IMR-90 (cell line): Measurements from ENCODE around the gene ALPI. TPM values are rescaled to one million over a fixed set of nuclear protein-coding genes. Genes with fewer than 3 reads are reported as not detected.
"Not testable (repeated sequence)": the region's sequence is repeated elsewhere in the genome, so short reads cannot be mapped to it uniquely, and the experiment has no call there.

ENCODE experiments used
- ATAC-seq: fragments of 200-7000 bp; cut with Tn5 transposase; 2 replicates; pipeline ENCODE4 v1.9.1; 2020; ENCODE audit warnings: low read depth, mild to moderate bottlenecking, moderate library complexity
- BruUV-seq: library from RNA; stranded (reverse); fragments of 400-500 nt; replicated peaks from 2 replicates; lab custom pipeline; 2021; lab: Mats Ljungman, UMichigan
- CTCF ChIA-PET: fragments of 300-600 bp; formaldehyde crosslinking; extraction: SDS; loops from one replicate; lab custom pipeline; 2021; ENCODE audit warnings: antibody characterized with exemption; lab: Yijun Ruan, JAX
- POLR2A ChIA-PET: fragments of 300-600 bp; sonication (Branson Sonifier 250); formaldehyde crosslinking; loops from one replicate; lab custom pipeline; 2022; ENCODE audit warnings: antibody characterized with exemption; ENCODE audit not compliant: unreplicated experiment; lab: Charles Lee
- DNase-seq: peaks from one replicate; pipeline ENCODE4 v3.0.0; 2013
- H2AFZ ChIP-seq: replicated peaks from 2 replicates; pipeline ENCODE3; 2013; ENCODE audit warnings: low read length, mild to moderate bottlenecking; ENCODE audit not compliant: poor library complexity
- H2AK5ac ChIP-seq: 2 replicates; pipeline ENCODE4 v1.6.1; 2013; ENCODE audit warnings: low read depth, low read length, inconsistent platforms
- H2AK9ac ChIP-seq: replicated peaks from 2 replicates; pipeline ENCODE3; 2013; ENCODE audit warnings: mild to moderate bottlenecking, low read depth, low read length, moderate library complexity; ENCODE audit not compliant: poor library complexity
- H2BK120ac ChIP-seq: 2 replicates; pipeline ENCODE4 v1.6.1; 2013; ENCODE audit warnings: low read depth, low read length, inconsistent platforms
- H2BK15ac ChIP-seq: 3 replicates; pipeline ENCODE4 v1.6.1; 2013; ENCODE audit warnings: low read depth, low read length, inconsistent platforms
- H2BK20ac ChIP-seq: 2 replicates; pipeline ENCODE4 v1.6.1; 2013; ENCODE audit warnings: low read depth, mild to moderate bottlenecking, inconsistent platforms, low read length, moderate library complexity
- H2BK5ac ChIP-seq: 2 replicates; pipeline ENCODE4 v1.6.1; 2013; ENCODE audit warnings: mild to moderate bottlenecking, low read depth, low read length, inconsistent platforms; ENCODE audit not compliant: poor library complexity, severe bottlenecking
- H3K14ac ChIP-seq: replicated peaks from 2 replicates; pipeline ENCODE4 v1.6.1; 2013; ENCODE audit warnings: low read depth, low read length, inconsistent platforms
- H3K18ac ChIP-seq: 2 replicates; pipeline ENCODE4 v1.6.1; 2013; ENCODE audit warnings: low read depth, low read length, control low read depth
- H3K23ac ChIP-seq: 2 replicates; pipeline ENCODE4 v1.6.1; 2013; ENCODE audit warnings: low read depth, low read length, inconsistent platforms
- H3K27ac ChIP-seq: 2 replicates; pipeline ENCODE4 v1.5.1; 2013; ENCODE audit warnings: mild to moderate bottlenecking, control low read depth, low read length; ENCODE audit not compliant: insufficient read depth
- H3K27me3 ChIP-seq: 2 replicates; pipeline ENCODE4 v1.6.1; 2013; ENCODE audit warnings: low read length; ENCODE audit not compliant: control insufficient read depth, insufficient read depth
- H3K36me3 ChIP-seq: 2 replicates; pipeline ENCODE4 v1.6.1; 2013; ENCODE audit warnings: low read length, mixed read lengths; ENCODE audit not compliant: control insufficient read depth, insufficient read depth
- H3K4ac ChIP-seq: 2 replicates; pipeline ENCODE4 v1.6.1; 2013; ENCODE audit warnings: low read depth, low read length, inconsistent platforms
- H3K4me1 ChIP-seq: 2 replicates; pipeline ENCODE4 v1.6.1; 2013; ENCODE audit warnings: low read length, mixed read lengths; ENCODE audit not compliant: control insufficient read depth, insufficient read depth
- H3K4me2 ChIP-seq: 2 replicates; pipeline ENCODE4 v1.6.1; 2013; ENCODE audit warnings: low read depth, mild to moderate bottlenecking, control low read depth, low read length, moderate library complexity
- H3K4me3 ChIP-seq: 2 replicates; pipeline ENCODE4 v1.5.1; 2013; ENCODE audit warnings: low read depth, mild to moderate bottlenecking, control low read depth, low read length, moderate library complexity; ENCODE audit not compliant: insufficient read depth
- H3K56ac ChIP-seq: 2 replicates; pipeline ENCODE4 v1.6.1; 2013; ENCODE audit warnings: low read length, inconsistent platforms; ENCODE audit not compliant: insufficient read depth; ENCODE audit errors: extremely low read depth
- H3K79me1 ChIP-seq, 2 experiments: 2 replicates each; pipeline ENCODE4 v1.6.1; 2013; ENCODE audit warnings: low read length in 2 of 2, inconsistent platforms in 1 of 2, low read depth in 1 of 2
- H3K9ac ChIP-seq: 2 replicates; pipeline ENCODE4 v1.6.1; 2013; ENCODE audit warnings: low read depth, low read length, control low read depth
- H3K9me1 ChIP-seq: 2 replicates; pipeline ENCODE4 v1.6.1; 2013; ENCODE audit warnings: low read length, inconsistent platforms; ENCODE audit not compliant: insufficient read depth
- H3K9me3 ChIP-seq: 2 replicates; pipeline ENCODE4 v1.6.1; 2013; ENCODE audit warnings: low read length; ENCODE audit not compliant: control insufficient read depth, insufficient read depth
- H4K20me1 ChIP-seq: 2 replicates; pipeline ENCODE4 v1.6.1; 2013; ENCODE audit warnings: low read length, inconsistent platforms; ENCODE audit not compliant: insufficient read depth
- H4K5ac ChIP-seq: 2 replicates; pipeline ENCODE4 v1.6.1; 2013; ENCODE audit warnings: mild to moderate bottlenecking, low read depth, low read length, control low read depth
- H4K8ac ChIP-seq, 2 experiments: 2 replicates each; pipeline ENCODE4 v1.6.1; 2013; ENCODE audit warnings: low read depth in 2 of 2, low read length in 2 of 2, control low read depth in 1 of 2, inconsistent platforms in 1 of 2
- H4K91ac ChIP-seq: 2 replicates; pipeline ENCODE4 v1.6.1; 2013; ENCODE audit warnings: low read depth, low read length, inconsistent platforms; ENCODE audit not compliant: insufficient read depth
- CTCF ChIP-seq: conservative IDR thresholded peaks from 2 replicates; pipeline ENCODE4 v1.5.1; 2012; ENCODE audit warnings: mild to moderate bottlenecking, low read depth, low read length, improper control_type of control experiment
- RCOR1 ChIP-seq: IDR thresholded peaks from 2 replicates; pipeline ENCODE4 v1.6.1; 2012; ENCODE audit warnings: mild to moderate bottlenecking, low read length, improper control_type of control experiment; ENCODE audit not compliant: insufficient replicate concordance
- WGBS, 2 experiments: methylation state at CpG; one replicate each; pipeline versions ENCODE4 v1.1.5 to v1.1.7; 2013; ENCODE audit warnings: missing lambda C conversion rate in 2 of 2; ENCODE audit not compliant: insufficient read length in 1 of 2; ENCODE audit errors: extremely low coverage in 2 of 2; 5-methylcytosine and 5-hydroxymethylcytosine counted together
- dilution Hi-C: fragments of 300-500 bp; cut with HindIII; formaldehyde crosslinking; loops from one replicate; pipeline ENCODE4 v1.14.3; 2018; ENCODE audit warnings: low sequenced_read_pairs; ENCODE audit not compliant: unreplicated experiment
- in situ Hi-C: fragments of 300-500 bp; cut with MboI; formaldehyde crosslinking; loops from 3 replicates; pipeline ENCODE4 v1.14.3; 2019; ENCODE audit warnings: low sequenced_read_pairs, inconsistent platforms, mixed read lengths
- intact Hi-C: fragments of 100-400 bp; cut with micrococcal nuclease; formaldehyde crosslinking; loops from 2 replicates; pipeline ENCODE4 v1.10.0; 2022
- polyA plus RNA-seq, 3 experiments: library from polyadenylated mRNA; depleted of rRNA; stranded (reverse); fragments of >200 nt; gene quantifications; 2 replicates each; pipeline ENCODE4 v1.2.3, GENCODE V29; 2012; ENCODE audit warnings: low replicate concordance in 1 of 3
- total RNA-seq: library from RNA; depleted of rRNA; stranded (reverse); fragments of >200 nt; gene quantifications from 2 replicates; pipeline ENCODE4 v1.2.3, GENCODE V29; 2012

ALPI gene
- total and polyA plus RNA-seq, 2 of the 4 experiments (the other 2 are of a cell fraction): not detected

- H3K9me1 ChIP-seq: no peaks in the 10 kb centered on the region
- ChIA-PET POLR2A (no interaction called here), CTCF (interaction anchor here (0.9 kb wide), 1 partner anchor 58 kb away, joined by 3 read pairs; no protein-coding TSS in a partner anchor)
- H2BK120ac ChIP-seq: no peak overlapping the region
- no peak overlapping the region for H3K27ac ChIP-seq
- H3K23ac ChIP-seq: no peak overlapping the region
- ATAC-seq (no peak), DNase-seq (no peak)
- H3K56ac ChIP-seq: no peak overlapping the region
- no peak overlapping the region for H3K9ac ChIP-seq
- H3K4me2 ChIP-seq: no peak overlapping the region
- H3K4me1 ChIP-seq: no peaks in the 10 kb centered on the region
- no peak overlapping the region for H4K91ac ChIP-seq
- H3K4ac ChIP-seq: no peak overlapping the region
- BruUV-seq: no TSS peak
- H3K14ac ChIP-seq: no peak overlapping the region
- dilution Hi-C loops: no loop called here
- H2BK15ac ChIP-seq: no peak overlapping the region
- no peak overlapping the region for H2AK9ac ChIP-seq
- intact Hi-C loops: no loop called here
- peaks cover 23% of the 10 kb centered on the region for H3K27me3 ChIP-seq
- H4K5ac ChIP-seq: no peak overlapping the region
- H3K4me3 ChIP-seq: no peak overlapping the region
- no peak overlapping the region for H2AFZ ChIP-seq
- H3K79me1 ChIP-seq: no peaks in the 10 kb centered on the region
- no peak overlapping the region for H2AK5ac ChIP-seq
- no peak overlapping the region for H3K18ac ChIP-seq
- H4K8ac ChIP-seq: no peak overlapping the region
- H3K36me3 ChIP-seq: no peaks in the 10 kb centered on the region
- WGBS, 2 experiments: 46% methylated on average over 5 of the region's 16 CpGs; no CpG with 5 or more reads in 1 of the 2 experiments
- no peak overlapping the region for H2BK5ac ChIP-seq
- no peaks in the 10 kb centered on the region for H4K20me1 ChIP-seq
- TF ChIP-seq CTCF: 0 out of 2 replicates have a peak, but pooled peaks have one; percentile 14
- TF ChIP-seq RCOR1: no peak
- H2BK20ac ChIP-seq: no peak overlapping the region
- in situ Hi-C loops: loop anchor here (5.0 kb wide), 1 partner anchor 525 kb away; no protein-coding TSS in a partner anchor
- no peaks in the 10 kb centered on the region for H3K9me3 ChIP-seq
Measured at GRCh38 chr2:232432598-232433184, 23.3 kb upstream of the ALPI start.

GRCh38 chr2:232433622-232434021 lies 22.3 kb upstream of the ALPI start:
- H4K20me1 ChIP-seq, H2AFZ ChIP-seq, H3K9ac ChIP-seq, H3K79me1 ChIP-seq, H3K23ac ChIP-seq, H3K4me2 ChIP-seq, H4K91ac ChIP-seq, H3K36me3 ChIP-seq, H3K4me1 ChIP-seq, H2AK9ac ChIP-seq, intact Hi-C loops, H3K9me1 ChIP-seq, H3K27ac ChIP-seq, H3K56ac ChIP-seq, H3K4ac ChIP-seq, H3K18ac ChIP-seq, H3K4me3 ChIP-seq, ATAC-seq, POLR2A ChIA-PET, H2BK5ac ChIP-seq, H4K5ac ChIP-seq, BruUV-seq, DNase-seq, dilution Hi-C loops, H2BK120ac ChIP-seq, H4K8ac ChIP-seq, H2BK15ac ChIP-seq, H2AK5ac ChIP-seq, H2BK20ac ChIP-seq, H3K9me3 ChIP-seq, H3K14ac ChIP-seq: not testable (repeated sequence)
- peaks cover 29% of the 10 kb centered on the region for H3K27me3 ChIP-seq
- in situ Hi-C loops: loop anchor here (5.0 kb wide), 1 partner anchor 526 kb away; no protein-coding TSS in a partner anchor
- CTCF ChIA-PET: interaction anchor here (0.9 kb wide), 1 partner anchor 59 kb away, joined by 3 read pairs; no protein-coding TSS in a partner anchor
- WGBS, 2 experiments: 40% methylated on average over 1 of the region's 9 CpGs; no CpG with 5 or more reads in 1 of the 2 experiments
